ENCODE results near the gene E2F2.

The E2F2 gene

GRCh38 chr1:23530747-23531561 lies at the start of gene E2F2:
Gene E2F2 (minus strand): TSS chr1:23531233. CDS start chr1:23530793, 440 bp downstream.
- TF ChIP-seq CTCF (IDR thresholded peaks at IDR 0.05), result no peak
- peaks cover 96 to 97% of the 10 kb centered on the region in 2 experiments for H3K4me1 ChIP-seq (ENCODE audit: control insufficient read depth in 1 of 2, insufficient read depth in 1 of 2, low read depth in 1 of 2, low read length in 1 of 2)
- H3K27me3 ChIP-seq, result no peaks in the 10 kb centered on the region
- H3K36me3 ChIP-seq, result no peaks in the 10 kb centered on the region
- H3K27ac ChIP-seq, result peak within 1 kb of the TSS; percentile 92
- H3K4me3 ChIP-seq (ENCODE audit: low read depth in 1 of 2, low read length in 1 of 2), result peak within 1 kb of the TSS; percentile 83 to 89
- no peaks in the 10 kb centered on the region for H3K9me3 ChIP-seq

- no peaks in the 10 kb centered on the region for H3K4me1 ChIP-seq (ENCODE audit: control insufficient read depth in 1 of 2, insufficient read depth in 1 of 2, low read depth in 1 of 2, low read length in 1 of 2)
- H3K4me3 ChIP-seq (ENCODE audit: low read depth in 1 of 2, low read length in 1 of 2), result no peak overlapping the region
- H3K9me3 ChIP-seq, result no peaks in the 10 kb centered on the region
- H3K27ac ChIP-seq, result no peak overlapping the region
- no peaks in the 10 kb centered on the region for H3K36me3 ChIP-seq
- peaks cover 51% of the 10 kb centered on the region for H3K27me3 ChIP-seq
- no peak for TF ChIP-seq CTCF (IDR thresholded peaks at IDR 0.05)
Observed at GRCh38 chr1:23578997-23579363, 47.9 kb upstream of the E2F2 start.

- H3K9me3 ChIP-seq, result no peaks in the 10 kb centered on the region
- no peaks in the 10 kb centered on the region for H3K4me1 ChIP-seq (ENCODE audit: control insufficient read depth in 1 of 2, insufficient read depth in 1 of 2, low read depth in 1 of 2, low read length in 1 of 2)
- H3K4me3 ChIP-seq (ENCODE audit: low read depth in 1 of 2, low read length in 1 of 2), result no peak overlapping the region
- no peaks in the 10 kb centered on the region for H3K36me3 ChIP-seq
- peaks cover 51% of the 10 kb centered on the region for H3K27me3 ChIP-seq
- TF ChIP-seq CTCF (IDR thresholded peaks at IDR 0.05), result no peak
- no peak overlapping the region for H3K27ac ChIP-seq
Observed at GRCh38 chr1:23578311-23578996, 47.4 kb upstream of the E2F2 start.

DNA sequence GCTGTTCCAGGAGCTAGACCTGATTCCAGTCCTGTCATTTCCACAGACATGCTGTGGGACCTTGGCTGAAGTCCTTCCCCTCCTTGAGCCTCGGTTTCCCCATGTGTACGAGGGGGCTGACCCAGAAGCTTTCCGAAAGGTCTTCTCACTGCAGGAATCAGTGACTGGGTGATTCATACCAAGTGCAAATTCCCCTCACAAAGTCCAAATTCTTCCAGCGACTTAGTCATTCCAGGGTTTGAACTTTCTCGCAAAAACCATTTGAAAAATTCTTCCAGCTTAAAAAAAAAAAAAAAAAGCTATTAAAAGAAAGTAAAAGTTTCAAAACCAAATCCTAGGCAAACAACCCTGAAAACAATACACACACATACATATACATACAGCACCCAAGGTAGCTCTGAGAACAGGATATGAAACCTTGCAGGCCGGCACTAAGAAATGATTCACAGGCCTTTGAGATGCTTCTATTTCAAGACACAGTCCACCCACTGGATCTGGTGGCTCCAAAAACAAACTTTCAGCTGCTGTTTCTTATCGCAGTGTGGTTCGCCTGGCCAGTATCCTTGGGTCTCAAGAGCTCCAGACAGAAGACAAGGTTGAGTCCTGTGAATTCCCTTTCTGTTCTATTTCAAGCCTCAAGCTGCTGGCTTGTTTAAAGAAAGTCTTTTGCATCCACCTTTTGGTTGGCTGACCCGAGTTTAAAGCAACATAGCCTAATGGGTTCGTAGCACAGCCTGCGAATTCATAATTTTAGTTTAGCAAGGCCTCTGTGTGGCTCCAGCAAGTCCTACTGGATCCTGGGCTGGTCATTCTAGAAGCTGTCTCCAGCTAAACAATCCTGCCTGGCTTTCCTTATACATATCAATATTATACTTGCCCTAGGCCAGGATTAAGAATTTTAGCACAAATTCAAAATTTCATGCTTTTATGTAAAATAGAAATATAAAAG lies 46.3 kb upstream of the E2F2 start:
- H3K36me3 ChIP-seq, result no peaks in the 10 kb centered on the region
- no peak for TF ChIP-seq CTCF (IDR thresholded peaks at IDR 0.05)
- peaks cover 55% of the 10 kb centered on the region for H3K27me3 ChIP-seq
- no peak overlapping the region for H3K27ac ChIP-seq
- H3K4me1 ChIP-seq (ENCODE audit: control insufficient read depth in 1 of 2, insufficient read depth in 1 of 2, low read depth in 1 of 2, low read length in 1 of 2), result no peaks in the 10 kb centered on the region
- H3K4me3 ChIP-seq (ENCODE audit: low read depth in 1 of 2, low read length in 1 of 2), result no peak overlapping the region
- H3K9me3 ChIP-seq, result no peaks in the 10 kb centered on the region

GRCh38 chr1:23576338-23577055 lies 45.5 kb upstream of the E2F2 start:
- no peaks in the 10 kb centered on the region for H3K36me3 ChIP-seq
- peaks cover 63% of the 10 kb centered on the region for H3K27me3 ChIP-seq
- H3K4me3 ChIP-seq (ENCODE audit: low read depth in 1 of 2, low read length in 1 of 2), result no peak overlapping the region
- no peaks in the 10 kb centered on the region for H3K9me3 ChIP-seq
- TF ChIP-seq CTCF (IDR thresholded peaks at IDR 0.05), result no peak
- no peak overlapping the region for H3K27ac ChIP-seq
- no peaks in the 10 kb centered on the region for H3K4me1 ChIP-seq (ENCODE audit: control insufficient read depth in 1 of 2, insufficient read depth in 1 of 2, low read depth in 1 of 2, low read length in 1 of 2)

All from neutrophil (primary cell).